HG03064 (cell line): ENCODE measurements around the gene SHROOM1.
A peak's percentile ranks its signal among the peaks of the same experiment; 100 is the strongest.

Source experiments
- ATAC-seq: cut with Tn5 transposase; IDR thresholded peaks from one replicate; pipeline ENCODE4 v1.9.1; 2021; ENCODE audit warnings: low read depth; ENCODE audit not compliant: unreplicated experiment

The SHROOM1 gene

GRCh38 chr5:132826424-132827082 is 3.9 kb downstream of the SHROOM1 start:
- ATAC-seq: no peak

- ATAC-seq: no peak
Measured at GRCh38 chr5:132825834-132826391, 4.5 kb downstream of the SHROOM1 start.

- no peak for ATAC-seq
Measured at GRCh38 chr5:132825033-132825833, 5.2 kb downstream of the SHROOM1 start.

GRCh38 chr5:132824426-132824825 is 6.0 kb downstream of the SHROOM1 start:
- ATAC-seq: no peak

- no peak for ATAC-seq
Measured at GRCh38 chr5:132823481-132824050, 6.9 kb downstream of the SHROOM1 start.

- no peak for ATAC-seq
Measured at GRCh38 chr5:132822650-132823480, 7.6 kb downstream of the SHROOM1 start.

GRCh38 chr5:132821791-132822190 is 8.7 kb downstream of the SHROOM1 start:
- no peak for ATAC-seq

GRCh38 chr5:132821350-132821749 is 9.1 kb downstream of the SHROOM1 start:
- no peak for ATAC-seq

GRCh38 chr5:132820162-132820754 is 10.2 kb downstream of the SHROOM1 start:
- ATAC-seq: peak; percentile 75

GRCh38 chr5:132819468-132819867 is 11.0 kb downstream of the SHROOM1 start:
- ATAC-seq: no peak

GRCh38 chr5:132817011-132817410 is 13.4 kb downstream of the SHROOM1 start:
- ATAC-seq: no peak

GRCh38 chr5:132816554-132816953 is 13.9 kb downstream of the SHROOM1 start:
- no peak for ATAC-seq

- ATAC-seq: no peak
Measured at GRCh38 chr5:132816083-132816482, 14.4 kb downstream of the SHROOM1 start.

GRCh38 chr5:132815454-132815853 is 15.0 kb downstream of the SHROOM1 start:
- ATAC-seq: no peak

GRCh38 chr5:132814503-132815294 is 15.7 kb downstream of the SHROOM1 start:
- ATAC-seq: no peak

- no peak for ATAC-seq
Measured at GRCh38 chr5:132813599-132814502, 16.6 kb downstream of the SHROOM1 start.

GRCh38 chr5:132812781-132813598 is 17.5 kb downstream of the SHROOM1 start, which contains the start of gene SOWAHA:
Gene SOWAHA (plus strand): TSS chr5:132813302. CDS start chr5:132813622, 320 bp downstream.
- no peak for ATAC-seq
